IPS-20b (cell line): ENCODE results near the gene UMODL1.

Experiments
- H3K27ac ChIP-seq: one replicate; pipeline ENCODE4 v1.5.1; 2013; ENCODE audit warnings: low read length
- H3K27me3 ChIP-seq: 2 replicates; pipeline ENCODE4 v1.6.1; 2013; ENCODE audit warnings: mild to moderate bottlenecking, low read length, inconsistent platforms; ENCODE audit not compliant: insufficient read depth
- H3K36me3 ChIP-seq: 2 replicates; pipeline ENCODE4 v1.6.1; 2013; ENCODE audit warnings: low read depth, mild to moderate bottlenecking, inconsistent platforms, low read length, moderate library complexity; ENCODE audit not compliant: insufficient read depth
- H3K4me1 ChIP-seq: 2 replicates; pipeline ENCODE4 v1.6.1; 2013; ENCODE audit warnings: mild to moderate bottlenecking, control low read depth, inconsistent platforms, low read length, moderate library complexity; ENCODE audit not compliant: insufficient read depth
- H3K4me3 ChIP-seq: 2 replicates; pipeline ENCODE4 v1.5.1; 2013; ENCODE audit warnings: mild to moderate bottlenecking, low read length, inconsistent platforms
- H3K9ac ChIP-seq: 2 replicates; pipeline ENCODE4 v1.6.1; 2013; ENCODE audit warnings: low read depth, mild to moderate bottlenecking, inconsistent platforms, low read length, moderate library complexity
- H3K9me3 ChIP-seq: 2 replicates; pipeline ENCODE4 v1.6.1; 2013; ENCODE audit warnings: mild to moderate bottlenecking, low read depth, low read length, inconsistent platforms; ENCODE audit not compliant: insufficient read depth

Gene UMODL1

DNA sequence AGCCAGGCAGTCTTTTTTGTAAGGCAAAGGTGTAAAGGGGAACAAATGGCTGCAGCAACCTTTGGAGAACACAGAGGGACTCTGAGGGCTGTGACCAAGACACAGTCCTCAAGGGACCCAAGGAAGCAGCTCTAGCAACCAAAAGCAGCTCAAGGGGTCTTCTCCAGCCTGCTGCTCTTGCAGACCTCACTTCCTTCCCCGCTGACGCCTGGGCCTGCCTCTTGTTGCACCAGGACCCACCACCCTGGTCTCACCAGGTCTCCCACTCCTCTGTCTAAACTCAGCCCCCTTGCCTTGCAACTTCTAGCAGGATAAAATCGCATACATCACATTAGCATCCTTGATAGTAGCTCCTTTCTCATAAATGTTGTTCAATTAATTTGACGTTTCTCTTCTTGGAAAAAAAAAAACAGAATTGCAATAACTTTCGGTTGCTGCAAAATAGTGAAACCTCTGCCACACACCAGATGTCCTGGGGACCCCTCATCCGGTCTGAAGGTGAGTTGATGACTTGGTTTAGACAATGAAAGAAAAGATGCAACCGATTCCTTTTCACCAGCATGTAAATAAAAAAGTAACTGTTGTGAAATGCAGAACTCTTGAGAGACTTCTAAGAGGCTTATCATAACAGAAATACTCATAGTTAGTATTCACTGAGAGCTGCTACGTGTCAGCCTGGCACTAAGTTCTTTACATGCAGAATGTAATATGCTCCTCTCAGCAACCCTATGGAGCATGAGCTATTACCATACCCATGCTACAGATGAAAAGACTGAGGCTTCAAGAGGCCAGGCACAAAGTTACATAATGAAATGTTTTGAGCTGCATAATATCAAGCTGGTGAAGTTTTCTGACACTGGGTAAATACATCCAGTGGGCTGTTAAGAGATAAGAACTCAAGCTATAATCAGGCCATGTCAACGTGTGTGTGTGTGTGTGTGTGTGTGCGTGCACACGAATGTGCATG is 58.5 kb downstream of the UMODL1 start:
- Histone ChIP-seq H3K9ac (no peak overlapping the region), H3K27ac (no peak overlapping the region), H3K4me3 (no peak overlapping the region), H3K9me3 (no peaks in the 10 kb centered on the region), H3K4me1 (no peaks in the 10 kb centered on the region), H3K36me3 (no peaks in the 10 kb centered on the region), H3K27me3 (no peaks in the 10 kb centered on the region)

GRCh38 chr21:42130441-42130840 is 59.3 kb downstream of the UMODL1 start:
- Histone ChIP-seq H3K36me3 (no peaks in the 10 kb centered on the region), H3K4me3 (no peak overlapping the region), H3K9me3 (no peaks in the 10 kb centered on the region), H3K4me1 (no peaks in the 10 kb centered on the region), H3K9ac (no peak overlapping the region), H3K27ac (no peak overlapping the region), H3K27me3 (no peaks in the 10 kb centered on the region)

DNA sequence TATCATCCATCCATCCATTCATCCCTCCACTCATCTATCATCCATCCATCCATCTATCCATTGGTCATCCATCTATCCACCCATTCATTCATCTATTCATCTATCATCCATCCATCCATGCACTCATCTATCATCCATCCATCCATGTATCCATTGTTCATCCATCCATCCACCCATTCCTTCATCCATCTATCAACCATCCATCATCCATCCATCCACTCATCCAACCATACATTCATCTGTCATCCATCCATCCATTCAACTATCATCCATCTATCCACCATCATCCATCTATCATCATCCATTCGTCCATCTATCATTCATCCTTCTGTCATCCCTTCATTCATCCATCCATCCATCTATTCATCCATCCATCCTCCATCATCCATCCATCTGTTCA is 61.1 kb downstream of the UMODL1 start:
- no peak overlapping the region for H3K4me3 ChIP-seq
- no peak overlapping the region for H3K9ac ChIP-seq
- no peak overlapping the region for H3K27ac ChIP-seq
- H3K9me3 ChIP-seq, result no peaks in the 10 kb centered on the region
- no peaks in the 10 kb centered on the region for H3K27me3 ChIP-seq
- no peaks in the 10 kb centered on the region for H3K4me1 ChIP-seq
- H3K36me3 ChIP-seq, result no peaks in the 10 kb centered on the region

DNA sequence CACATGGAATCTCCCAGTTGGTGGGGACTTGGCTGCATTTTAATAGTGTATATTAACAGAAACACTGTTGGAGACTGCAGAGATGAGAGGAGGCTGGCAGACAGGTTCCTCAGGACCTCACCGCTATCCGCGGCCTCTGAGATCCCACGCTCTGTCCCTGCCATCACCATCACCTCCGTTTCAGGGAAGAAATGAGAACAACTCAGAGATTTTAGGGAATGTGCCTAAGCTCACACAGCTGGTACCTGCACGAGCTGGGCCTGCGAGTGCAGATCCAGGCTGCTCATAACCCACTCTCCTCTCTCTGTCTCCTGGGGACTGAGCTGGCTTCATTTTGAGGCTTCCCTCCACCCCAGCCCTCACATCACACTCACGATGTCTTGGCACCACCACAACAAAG is 62.0 kb downstream of the UMODL1 start:
- Histone ChIP-seq H3K9me3 (no peaks in the 10 kb centered on the region), H3K9ac (no peak overlapping the region), H3K4me1 (no peaks in the 10 kb centered on the region), H3K4me3 (no peak overlapping the region), H3K27me3 (no peaks in the 10 kb centered on the region), H3K27ac (no peak overlapping the region), H3K36me3 (no peaks in the 10 kb centered on the region)

- H3K36me3 ChIP-seq, result no peaks in the 10 kb centered on the region
- H3K9me3 ChIP-seq, result no peaks in the 10 kb centered on the region
- no peak overlapping the region for H3K9ac ChIP-seq
- H3K27ac ChIP-seq, result no peak overlapping the region
- no peak overlapping the region for H3K4me3 ChIP-seq
- no peaks in the 10 kb centered on the region for H3K27me3 ChIP-seq
- no peaks in the 10 kb centered on the region for H3K4me1 ChIP-seq
These were observed 64.4 kb downstream of the UMODL1 start for GRCh38 chr21:42135386-42136052.

DNA sequence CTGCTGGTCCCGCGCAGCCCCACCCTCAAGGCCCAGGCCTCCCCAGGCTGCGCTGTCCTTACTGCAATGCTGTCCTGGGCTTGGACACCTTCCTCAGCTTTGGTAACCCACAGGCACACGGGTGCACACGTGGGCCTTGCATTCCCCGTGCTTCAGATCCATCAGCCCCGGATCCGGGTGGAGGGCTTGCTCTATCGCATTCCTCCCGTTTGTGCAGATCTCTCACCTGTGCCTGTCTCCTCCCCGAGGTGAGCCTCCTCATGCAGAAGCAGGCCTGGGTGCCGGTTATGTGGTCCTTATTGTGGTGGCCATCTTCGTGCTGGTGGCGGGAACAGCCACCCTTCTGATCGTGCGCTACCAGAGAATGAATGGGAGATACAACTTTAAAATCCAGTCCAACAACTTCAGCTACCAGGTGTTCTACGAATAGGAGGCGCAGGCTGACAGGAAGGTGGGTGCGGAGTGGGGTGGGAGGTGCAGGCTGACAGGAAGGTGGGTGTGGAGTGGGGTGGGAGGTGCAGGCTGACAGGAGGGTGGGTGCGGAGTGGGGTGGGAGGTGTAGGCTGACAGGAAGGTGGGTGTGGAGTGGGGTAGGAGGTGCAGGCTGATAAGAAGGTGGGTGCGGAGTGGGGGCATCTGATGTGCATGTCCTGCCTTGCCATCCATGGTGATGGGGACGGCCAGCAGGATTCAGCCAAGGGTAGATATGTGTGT is 66.2 kb downstream of the UMODL1 start:
- no peaks in the 10 kb centered on the region for H3K9me3 ChIP-seq

GRCh38 chr21:42140196-42140934 is 69.2 kb downstream of the UMODL1 start:
- no peaks in the 10 kb centered on the region for H3K27me3 ChIP-seq
- H3K4me3 ChIP-seq, result no peak overlapping the region
- H3K9ac ChIP-seq, result no peak overlapping the region
- no peaks in the 10 kb centered on the region for H3K36me3 ChIP-seq
- no peaks in the 10 kb centered on the region for H3K9me3 ChIP-seq
- no peaks in the 10 kb centered on the region for H3K4me1 ChIP-seq
- no peak overlapping the region for H3K27ac ChIP-seq

More for the DNA sequence above, 66.2 kb downstream of the UMODL1 start:
- H3K4me3 ChIP-seq, result no peak overlapping the region
- no peak overlapping the region for H3K27ac ChIP-seq
- no peaks in the 10 kb centered on the region for H3K4me1 ChIP-seq
- H3K27me3 ChIP-seq, result no peaks in the 10 kb centered on the region
- H3K36me3 ChIP-seq, result no peaks in the 10 kb centered on the region
- H3K9ac ChIP-seq, result no peak overlapping the region

DNA sequence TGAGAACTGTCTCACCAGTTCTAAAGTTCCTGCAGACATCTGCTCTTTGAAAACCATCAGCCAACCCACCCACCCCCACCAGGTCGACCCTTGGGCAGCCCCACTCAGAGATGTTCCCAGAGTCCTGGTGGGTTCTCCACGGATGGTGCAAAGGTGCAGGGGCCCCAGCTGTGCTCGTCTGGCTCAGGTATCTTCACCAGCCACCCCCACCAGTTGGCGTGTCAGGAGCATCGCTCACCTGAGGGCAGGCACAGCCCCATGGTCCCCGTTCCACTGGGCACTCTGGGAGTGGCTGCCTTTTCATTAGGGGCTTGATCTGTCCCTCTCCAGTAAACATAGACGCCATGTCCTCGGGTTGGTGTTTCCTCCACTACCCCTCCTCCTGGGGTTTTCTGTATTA is 70.5 kb downstream of the UMODL1 start:
- no peak overlapping the region for H3K9ac ChIP-seq
- no peak overlapping the region for H3K27ac ChIP-seq
- H3K4me1 ChIP-seq, result no peaks in the 10 kb centered on the region
- H3K27me3 ChIP-seq, result no peaks in the 10 kb centered on the region
- no peaks in the 10 kb centered on the region for H3K36me3 ChIP-seq
- no peaks in the 10 kb centered on the region for H3K9me3 ChIP-seq
- no peak overlapping the region for H3K4me3 ChIP-seq

- Histone ChIP-seq H3K9me3 (no peaks in the 10 kb centered on the region), H3K27me3 (no peaks in the 10 kb centered on the region), H3K9ac (no peak overlapping the region), H3K36me3 (no peaks in the 10 kb centered on the region), H3K4me1 (no peaks in the 10 kb centered on the region), H3K4me3 (no peak overlapping the region), H3K27ac (no peak overlapping the region)
These were observed 71.0 kb downstream of the UMODL1 start for GRCh38 chr21:42142141-42142540.

DNA sequence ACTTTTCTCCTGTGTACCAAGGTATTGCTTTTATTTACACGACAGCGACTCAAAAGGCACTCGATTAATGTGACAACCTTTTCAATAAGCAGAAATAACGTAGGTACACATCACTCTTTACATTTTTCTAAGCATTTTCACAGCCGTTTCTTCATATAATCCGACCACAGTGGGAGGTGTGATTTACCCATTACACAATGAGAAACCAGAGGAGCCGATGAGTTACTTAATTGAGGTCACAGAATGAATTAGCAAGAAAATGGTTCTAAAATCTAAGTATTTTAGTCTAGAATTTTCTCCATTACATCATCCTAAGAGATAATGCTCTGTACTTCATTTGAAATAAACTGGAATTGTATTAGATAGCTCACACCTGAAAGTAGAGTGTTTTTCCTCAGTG is 71.5 kb downstream of the UMODL1 start:
- no peaks in the 10 kb centered on the region for H3K36me3 ChIP-seq
- no peak overlapping the region for H3K4me3 ChIP-seq
- no peak overlapping the region for H3K27ac ChIP-seq
- H3K9me3 ChIP-seq, result no peaks in the 10 kb centered on the region
- no peak overlapping the region for H3K9ac ChIP-seq
- no peaks in the 10 kb centered on the region for H3K27me3 ChIP-seq
- H3K4me1 ChIP-seq, result no peaks in the 10 kb centered on the region

- Histone ChIP-seq H3K9ac (no peak overlapping the region), H3K4me1 (no peaks in the 10 kb centered on the region)
These were observed 72.0 kb downstream of the UMODL1 start for GRCh38 chr21:42143111-42143510.

More at GRCh38 chr21:42143111-42143510, 72.0 kb downstream of the UMODL1 start:
- H3K9me3 ChIP-seq, result no peaks in the 10 kb centered on the region
- H3K4me3 ChIP-seq, result no peak overlapping the region
- no peaks in the 10 kb centered on the region for H3K36me3 ChIP-seq
- H3K27me3 ChIP-seq, result no peaks in the 10 kb centered on the region
- no peak overlapping the region for H3K27ac ChIP-seq
